OCI-LY1 (cell line): ENCODE data around the gene OR10H1.

Experiments
- H2AFZ ChIP-seq: fragments of 200-600 bp; sonication (generic), shearing (Covaris generic); 2 replicates; pipeline ENCODE4 v1.6.0; 2014; ENCODE audit warnings: antibody characterized with exemption, mild to moderate bottlenecking, low read length
- H3F3A ChIP-seq: fragments of 200-600 bp; sonication (generic), shearing (Covaris generic); 2 replicates; pipeline ENCODE4 v1.6.0; 2014; ENCODE audit warnings: mild to moderate bottlenecking, antibody characterized with exemption, low read length, moderate library complexity; ENCODE audit not compliant: insufficient read depth
- H3K27ac ChIP-seq: fragments of 200-600 bp; sonication (generic); 2 replicates; pipeline ENCODE4 v1.5.1; 2014; ENCODE audit warnings: low read length, mixed run types, mild to moderate bottlenecking, low read depth; ENCODE audit not compliant: poor library complexity, severe bottlenecking
- H3K27me3 ChIP-seq: fragments of 200-600 bp; sonication (generic); 2 replicates; pipeline ENCODE4 v1.6.0; 2014; ENCODE audit warnings: antibody characterized with exemption, mild to moderate bottlenecking, low read length, moderate library complexity; ENCODE audit not compliant: insufficient read depth
- H3K36me3 ChIP-seq: fragments of 200-600 bp; sonication (generic); 2 replicates; pipeline ENCODE4 v1.6.1; 2014; ENCODE audit warnings: mild to moderate bottlenecking, antibody characterized with exemption, low read length, moderate library complexity, mixed read lengths; ENCODE audit not compliant: insufficient read depth
- H3K4me1 ChIP-seq: fragments of 200-600 bp; sonication (generic); 2 replicates; pipeline ENCODE4 v1.5.1; 2014; ENCODE audit warnings: mild to moderate bottlenecking, low read length, moderate library complexity; ENCODE audit not compliant: insufficient read depth, severe bottlenecking
- H3K4me2 ChIP-seq: fragments of 200-600 bp; sonication (generic), shearing (Covaris generic); 2 replicates; pipeline ENCODE4 v1.6.1; 2014; ENCODE audit warnings: low read length
- H3K4me3 ChIP-seq: fragments of 200-600 bp; sonication (generic); 2 replicates; pipeline ENCODE4 v1.5.1; 2014; ENCODE audit warnings: low read length, low read depth, mild to moderate bottlenecking, mixed read lengths; ENCODE audit not compliant: poor library complexity, severe bottlenecking
- H3K79me2 ChIP-seq: fragments of 200-600 bp; shearing (Covaris generic); 2 replicates; pipeline ENCODE4 v1.6.1; 2016; ENCODE audit warnings: mixed run types, low read length, mixed read lengths; ENCODE audit not compliant: insufficient read depth
- H3K9ac ChIP-seq: fragments of 200-600 bp; sonication (generic), shearing (Covaris generic); 2 replicates; pipeline ENCODE4 v1.6.1; 2014; ENCODE audit warnings: mild to moderate bottlenecking, low read length, mixed read lengths
- H3K9me2 ChIP-seq: fragments of 200-600 bp; sonication (generic), shearing (Covaris generic); 2 replicates; pipeline ENCODE4 v1.6.1; 2014; ENCODE audit warnings: low read depth, mild to moderate bottlenecking, low read length, mixed read lengths
- H3K9me3 ChIP-seq: fragments of 200-600 bp; shearing (Covaris generic); 2 replicates; pipeline ENCODE4 v1.6.1; 2014; ENCODE audit warnings: low read length, mixed read lengths
- H4K20me1 ChIP-seq: fragments of 200-600 bp; sonication (generic), shearing (Covaris generic); 2 replicates; pipeline ENCODE4 v1.6.0; 2016; ENCODE audit warnings: mild to moderate bottlenecking, low read length; ENCODE audit not compliant: insufficient read depth
- EZH2 ChIP-seq: fragments of 200-600 bp; sonication (generic), shearing (Covaris generic); IDR thresholded peaks from 2 replicates; pipeline ENCODE4 v1.8.0; 2017; ENCODE audit warnings: borderline replicate concordance, mixed run types, mild to moderate bottlenecking, antibody characterized with exemption, low read length, moderate library complexity, mixed read lengths
- TF ChIP-seq, protein P1 (sequence below): fragments of 200-600 bp; sonication (generic), shearing (Covaris generic); IDR thresholded peaks from 2 replicates; pipeline ENCODE4 v1.5.1; 2017; ENCODE audit warnings: mild to moderate bottlenecking, antibody characterized with exemption, low read length, moderate library complexity, mixed read lengths

The OR10H1 gene

DNA sequence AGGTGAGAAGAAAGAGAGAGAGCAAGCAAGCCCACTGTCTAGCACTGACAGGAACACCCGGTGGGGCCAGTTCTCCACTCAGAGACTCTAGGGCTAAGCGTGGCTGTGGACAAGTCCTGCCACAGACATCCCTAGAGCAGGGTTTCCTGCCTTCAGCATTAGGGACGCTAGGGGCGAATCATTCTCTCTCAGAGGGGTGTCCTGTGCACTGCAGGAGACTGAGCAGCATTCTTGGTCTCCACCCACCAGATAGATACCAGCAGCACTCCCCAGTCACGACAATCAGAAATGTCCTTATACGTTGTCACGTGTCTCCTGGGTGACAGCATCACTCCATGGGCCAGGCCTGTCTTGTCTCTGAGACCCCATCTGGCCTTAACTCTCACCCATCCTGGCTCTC, 1.5 kb downstream of the OR10H1 start:
- Histone ChIP-seq H3K9me3 (no peaks in the 10 kb centered on the region), H3K9ac (no peak overlapping the region), H2AFZ (no peak overlapping the region), H3K27me3 (no peaks in the 10 kb centered on the region), H3K36me3 (no peaks in the 10 kb centered on the region), H4K20me1 (no peaks in the 10 kb centered on the region), H3F3A (no peaks in the 10 kb centered on the region), H3K4me2 (no peak overlapping the region), H3K79me2 (no peaks in the 10 kb centered on the region), H3K4me3 (no peak overlapping the region), H3K27ac (no peak overlapping the region), H3K4me1 (no peaks in the 10 kb centered on the region), H3K9me2 (no peaks in the 10 kb centered on the region)
- TF ChIP-seq, protein P1, sequence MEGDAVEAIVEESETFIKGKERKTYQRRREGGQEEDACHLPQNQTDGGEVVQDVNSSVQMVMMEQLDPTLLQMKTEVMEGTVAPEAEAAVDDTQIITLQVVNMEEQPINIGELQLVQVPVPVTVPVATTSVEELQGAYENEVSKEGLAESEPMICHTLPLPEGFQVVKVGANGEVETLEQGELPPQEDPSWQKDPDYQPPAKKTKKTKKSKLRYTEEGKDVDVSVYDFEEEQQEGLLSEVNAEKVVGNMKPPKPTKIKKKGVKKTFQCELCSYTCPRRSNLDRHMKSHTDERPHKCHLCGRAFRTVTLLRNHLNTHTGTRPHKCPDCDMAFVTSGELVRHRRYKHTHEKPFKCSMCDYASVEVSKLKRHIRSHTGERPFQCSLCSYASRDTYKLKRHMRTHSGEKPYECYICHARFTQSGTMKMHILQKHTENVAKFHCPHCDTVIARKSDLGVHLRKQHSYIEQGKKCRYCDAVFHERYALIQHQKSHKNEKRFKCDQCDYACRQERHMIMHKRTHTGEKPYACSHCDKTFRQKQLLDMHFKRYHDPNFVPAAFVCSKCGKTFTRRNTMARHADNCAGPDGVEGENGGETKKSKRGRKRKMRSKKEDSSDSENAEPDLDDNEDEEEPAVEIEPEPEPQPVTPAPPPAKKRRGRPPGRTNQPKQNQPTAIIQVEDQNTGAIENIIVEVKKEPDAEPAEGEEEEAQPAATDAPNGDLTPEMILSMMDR: no peak
- TF ChIP-seq EZH2: no peak

DNA sequence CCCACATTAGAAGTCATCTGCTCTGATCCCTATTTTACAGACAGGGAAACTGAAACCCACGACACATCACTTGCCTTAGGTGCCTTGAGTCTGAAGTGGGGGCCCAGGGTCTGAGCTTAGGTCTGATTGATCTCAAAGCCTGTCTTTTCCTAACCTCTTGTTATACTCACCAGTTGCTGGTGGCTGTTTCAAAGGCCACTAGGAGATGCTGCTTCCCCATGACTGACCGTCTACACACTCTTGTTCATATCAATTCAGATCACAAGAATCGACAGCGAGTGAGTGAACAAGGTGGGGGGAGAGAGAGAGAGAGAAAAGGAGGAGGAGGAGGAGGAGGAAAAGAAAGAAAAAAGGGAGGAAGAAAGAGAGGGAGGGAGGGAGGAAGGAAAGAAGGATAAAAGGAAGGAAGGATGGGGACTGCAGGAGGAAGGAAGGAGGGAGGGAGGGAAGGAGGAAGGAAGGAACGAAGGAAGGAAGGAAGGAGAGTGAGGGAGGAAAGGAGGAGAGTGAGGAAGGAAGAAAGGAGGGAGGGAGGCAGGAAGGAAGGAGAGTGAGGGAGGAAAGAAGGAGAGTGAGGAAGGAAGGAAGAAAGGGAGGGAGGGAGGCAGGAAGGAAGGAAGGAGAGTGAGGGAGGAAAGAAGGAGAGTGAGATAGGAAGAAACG, 3.3 kb downstream of the OR10H1 start:
- Histone ChIP-seq H3K4me2 (no peak overlapping the region), H3K9ac (no peak overlapping the region), H3K27me3 (no peaks in the 10 kb centered on the region), H3F3A (no peaks in the 10 kb centered on the region), H4K20me1 (no peaks in the 10 kb centered on the region), H3K27ac (no peak overlapping the region), H3K36me3 (no peaks in the 10 kb centered on the region), H2AFZ (no peak overlapping the region), H3K4me1 (no peaks in the 10 kb centered on the region), H3K9me3 (no peaks in the 10 kb centered on the region), H3K79me2 (no peaks in the 10 kb centered on the region), H3K4me3 (no peak overlapping the region), H3K9me2 (no peaks in the 10 kb centered on the region)
- TF ChIP-seq, protein P1: no peak
- no peak for TF ChIP-seq EZH2

DNA sequence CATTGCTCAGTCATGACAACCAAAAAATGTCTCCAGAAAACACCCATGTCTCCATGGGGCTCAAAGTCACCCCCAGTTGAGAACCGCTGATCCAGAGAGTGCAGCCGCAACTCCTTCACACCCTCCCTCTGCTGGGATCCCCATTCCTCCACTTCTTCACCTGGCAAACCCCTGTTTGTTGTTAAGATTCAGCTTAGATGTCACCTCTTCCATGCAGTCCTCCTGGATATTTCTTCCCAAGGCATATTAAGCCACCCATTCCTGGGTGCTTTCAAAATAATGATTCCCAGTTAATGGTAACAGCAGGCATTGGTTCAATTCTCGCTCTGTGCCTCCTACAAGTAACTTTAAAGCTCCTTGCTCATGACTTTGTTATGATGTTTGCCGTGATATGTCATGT, 4.0 kb downstream of the OR10H1 start:
- Histone ChIP-seq H3K9ac (no peak overlapping the region), H3K36me3 (no peaks in the 10 kb centered on the region), H3K79me2 (no peaks in the 10 kb centered on the region), H3K9me2 (no peaks in the 10 kb centered on the region), H2AFZ (no peak overlapping the region), H3K4me1 (no peaks in the 10 kb centered on the region), H3K4me2 (no peak overlapping the region), H3K4me3 (no peak overlapping the region), H3K9me3 (no peaks in the 10 kb centered on the region), H3F3A (no peaks in the 10 kb centered on the region), H4K20me1 (no peaks in the 10 kb centered on the region), H3K27ac (no peak overlapping the region), H3K27me3 (no peaks in the 10 kb centered on the region)
- TF ChIP-seq, protein P1: no peak
- no peak for TF ChIP-seq EZH2
